ENCODE results near the gene GPC5.

GPC5 gene

GRCh38 chr13:91360246-91360751 is 38.1 kb upstream of the GPC5 start:
- H3K9me3 ChIP-seq (ENCODE audit: control insufficient read depth, insufficient read depth, low read depth, low read length), result no peaks in the 10 kb centered on the region
- H3K4me1 ChIP-seq (ENCODE audit: control insufficient read depth, insufficient read depth, low read length), result no peaks in the 10 kb centered on the region
- no peak overlapping the region for H3K4me3 ChIP-seq (ENCODE audit: low read depth, low read length)
- CTCF ChIA-PET, result no interaction called here
- no peak for TF ChIP-seq SP2 (tag by site-specific recombination; IDR thresholded peaks at IDR 0.05)
- TF ChIP-seq ZNF660 (tag by site-specific recombination; IDR thresholded peaks at IDR 0.05), result 0 out of 2 replicates have a peak, but pooled peaks have one; percentile 24
- TF ChIP-seq WT1 (tag by site-specific recombination; IDR thresholded peaks at IDR 0.05), result no peak
- TF ChIP-seq, protein P1, sequence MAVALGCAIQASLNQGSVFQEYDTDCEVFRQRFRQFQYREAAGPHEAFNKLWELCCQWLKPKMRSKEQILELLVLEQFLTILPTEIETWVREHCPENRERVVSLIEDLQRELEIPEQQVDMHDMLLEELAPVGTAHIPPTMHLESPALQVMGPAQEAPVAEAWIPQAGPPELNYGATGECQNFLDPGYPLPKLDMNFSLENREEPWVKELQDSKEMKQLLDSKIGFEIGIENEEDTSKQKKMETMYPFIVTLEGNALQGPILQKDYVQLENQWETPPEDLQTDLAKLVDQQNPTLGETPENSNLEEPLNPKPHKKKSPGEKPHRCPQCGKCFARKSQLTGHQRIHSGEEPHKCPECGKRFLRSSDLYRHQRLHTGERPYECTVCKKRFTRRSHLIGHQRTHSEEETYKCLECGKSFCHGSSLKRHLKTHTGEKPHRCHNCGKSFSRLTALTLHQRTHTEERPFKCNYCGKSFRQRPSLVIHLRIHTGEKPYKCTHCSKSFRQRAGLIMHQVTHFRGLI (tag by site-specific recombination; IDR thresholded peaks at IDR 0.05), result no peak
- TF ChIP-seq ZNF692 (tag by site-specific recombination; IDR thresholded peaks at IDR 0.05), result no peak
- peaks cover 0 to 45% of the 10 kb centered on the region in 2 experiments; a peak in 1 of 3 replicates for H3K36me3 ChIP-seq (ENCODE audit: control insufficient read depth in 2 of 2, insufficient read depth in 1 of 2, low read length in 2 of 2)
- no peak overlapping the region for H3K27ac ChIP-seq (ENCODE audit: extremely low read depth, low read depth, low read length)
- POLR2A ChIA-PET, result no interaction called here

DNA sequence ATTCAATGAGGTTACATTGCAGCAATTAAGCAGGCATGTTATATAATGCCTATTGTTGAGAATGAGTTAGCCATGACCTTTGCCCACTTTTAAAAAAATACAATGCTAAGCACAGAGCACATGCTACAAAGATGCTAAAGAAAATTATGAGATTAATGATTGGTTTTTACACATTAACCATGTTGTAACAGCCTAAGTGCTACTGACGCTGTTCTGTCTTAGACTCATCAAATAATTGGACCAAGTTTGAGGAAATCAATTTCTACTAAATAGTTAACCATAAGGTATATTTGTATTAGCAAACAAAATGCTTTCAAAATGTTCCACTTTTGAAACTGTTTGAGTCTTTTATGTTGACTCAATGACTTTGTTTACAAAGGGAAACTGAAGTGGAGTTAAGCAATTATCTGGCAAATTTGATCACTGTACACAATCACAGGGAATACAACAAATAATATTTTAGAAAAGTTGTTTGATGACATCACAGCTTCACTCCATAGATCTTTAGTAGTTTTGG is 36.6 kb upstream of the GPC5 start:
- H3K9me3 ChIP-seq (ENCODE audit: control insufficient read depth, insufficient read depth, low read depth, low read length), result no peaks in the 10 kb centered on the region
- no peak overlapping the region for H3K4me3 ChIP-seq (ENCODE audit: low read depth, low read length)
- POLR2A ChIA-PET, result no interaction called here
- H3K36me3 ChIP-seq (ENCODE audit: control insufficient read depth in 2 of 2, insufficient read depth in 1 of 2, low read length in 2 of 2), result peaks cover 0 to 30% of the 10 kb centered on the region in 2 experiments; a peak in 1 of 3 replicates
- CTCF ChIA-PET, result no interaction called here
- no peaks in the 10 kb centered on the region for H3K4me1 ChIP-seq (ENCODE audit: control insufficient read depth, insufficient read depth, low read length)
- TF ChIP-seq ZNF48 (tag by site-specific recombination; IDR thresholded peaks at IDR 0.05), result no peak
- TF ChIP-seq ZNF843 (tag by site-specific recombination; IDR thresholded peaks at IDR 0.05), result no peak
- no peak for TF ChIP-seq ZNF221 (tag by site-specific recombination; IDR thresholded peaks at IDR 0.05; ENCODE audit: borderline replicate concordance)
- TF ChIP-seq ZNF654 (tag by site-specific recombination; IDR thresholded peaks at IDR 0.05; ENCODE audit: low read depth), result no peak
- no peak for TF ChIP-seq YY2 (tag by site-specific recombination; IDR thresholded peaks at IDR 0.05)
- TF ChIP-seq ZIC2 (tag by site-specific recombination; IDR thresholded peaks at IDR 0.05), result no peak
- TF ChIP-seq ZNF473 (tag by site-specific recombination; IDR thresholded peaks at IDR 0.05), result no peak
- TF ChIP-seq ZNF302 (tag by site-specific recombination; IDR thresholded peaks at IDR 0.05; ENCODE audit: low read depth), result no peak
- TF ChIP-seq, protein P2, sequence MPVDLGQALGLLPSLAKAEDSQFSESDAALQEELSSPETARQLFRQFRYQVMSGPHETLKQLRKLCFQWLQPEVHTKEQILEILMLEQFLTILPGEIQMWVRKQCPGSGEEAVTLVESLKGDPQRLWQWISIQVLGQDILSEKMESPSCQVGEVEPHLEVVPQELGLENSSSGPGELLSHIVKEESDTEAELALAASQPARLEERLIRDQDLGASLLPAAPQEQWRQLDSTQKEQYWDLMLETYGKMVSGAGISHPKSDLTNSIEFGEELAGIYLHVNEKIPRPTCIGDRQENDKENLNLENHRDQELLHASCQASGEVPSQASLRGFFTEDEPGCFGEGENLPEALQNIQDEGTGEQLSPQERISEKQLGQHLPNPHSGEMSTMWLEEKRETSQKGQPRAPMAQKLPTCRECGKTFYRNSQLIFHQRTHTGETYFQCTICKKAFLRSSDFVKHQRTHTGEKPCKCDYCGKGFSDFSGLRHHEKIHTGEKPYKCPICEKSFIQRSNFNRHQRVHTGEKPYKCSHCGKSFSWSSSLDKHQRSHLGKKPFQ (tag by site-specific recombination; IDR thresholded peaks at IDR 0.05), result no peak
- TF ChIP-seq ZSCAN23 (tag by site-specific recombination; IDR thresholded peaks at IDR 0.05), result no peak
- no peak overlapping the region for H3K27ac ChIP-seq (ENCODE audit: extremely low read depth, low read depth, low read length)

- CTCF ChIA-PET, result interaction anchor here (0.6 kb wide), 1 partner anchor 1308 kb away, joined by 3 read pairs; no protein-coding TSS in a partner anchor
- POLR2A ChIA-PET, result no interaction called here
- Histone ChIP-seq H3K9me3 (ENCODE audit: control insufficient read depth, insufficient read depth, low read depth, low read length) (no peaks in the 10 kb centered on the region), H3K4me3 (ENCODE audit: low read depth, low read length) (no peak overlapping the region), H3K27ac (ENCODE audit: extremely low read depth, low read depth, low read length) (no peak overlapping the region), H3K36me3 (ENCODE audit: control insufficient read depth in 2 of 2, insufficient read depth in 1 of 2, low read length in 2 of 2) (peaks cover 0 to 19% of the 10 kb centered on the region in 2 experiments; a peak in 1 of 3 replicates), H3K4me1 (ENCODE audit: control insufficient read depth, insufficient read depth, low read length) (no peaks in the 10 kb centered on the region)
- TF ChIP-seq ZNF341 (tag by site-specific recombination; IDR thresholded peaks at IDR 0.05; ENCODE audit: low read depth) (no peak), ZNF660 (tag by site-specific recombination; IDR thresholded peaks at IDR 0.05) (no peak), IKZF3 (tag by site-specific recombination; IDR thresholded peaks at IDR 0.05) (no peak), ZNF132 (tag by site-specific recombination; IDR thresholded peaks at IDR 0.05; ENCODE audit: borderline replicate concordance) (no peak)
- TF ChIP-seq, protein P3, sequence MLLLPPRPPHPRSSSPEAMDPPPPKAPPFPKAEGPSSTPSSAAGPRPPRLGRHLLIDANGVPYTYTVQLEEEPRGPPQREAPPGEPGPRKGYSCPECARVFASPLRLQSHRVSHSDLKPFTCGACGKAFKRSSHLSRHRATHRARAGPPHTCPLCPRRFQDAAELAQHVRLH (tag by site-specific recombination; IDR thresholded peaks at IDR 0.05), result no peak
Observed at GRCh38 chr13:91362908-91363307, 35.5 kb upstream of the GPC5 start.

All from HEK293 (cell line).